HepG2 (cell line): ENCODE data around the gene ICAM3. TPM values are rescaled to one million over a fixed set of nuclear protein-coding genes. Genes with fewer than 3 reads are reported as not detected.

Experiments
- ATF7 ChIP-seq, 2 experiments: fragments of 450-650 bp in 1 of 2; sonication (generic) in 1 of 2; formaldehyde crosslinking in 1 of 2; IDR thresholded peaks; 2 replicates each; pipeline versions ENCODE4 v1.4.0 to v1.6.1; 2016 to 2020; ENCODE audit warnings: antibody characterized with exemption in 1 of 2, mild to moderate bottlenecking in 1 of 2, missing genetic modification reagents in 1 of 2
- CSRNP2 ChIP-seq: sonication (generic); formaldehyde crosslinking; conservative IDR thresholded peaks from 2 replicates; pipeline ENCODE4 v1.8.0; 2022; ENCODE audit warnings: low read depth, missing genetic modification reagents
- GFI1 ChIP-seq: sonication (generic); formaldehyde crosslinking; IDR thresholded peaks from 2 replicates; pipeline ENCODE4 v1.5.0; 2020; ENCODE audit warnings: missing genetic modification reagents, mild to moderate bottlenecking, borderline replicate concordance
- HMG20B ChIP-seq: conservative IDR thresholded peaks from 2 replicates; pipeline ENCODE4 v1.6.1; 2016; ENCODE audit warnings: missing genetic modification reagents, missing compliant biosample characterization
- KLF13 ChIP-seq: sonication (generic); formaldehyde crosslinking; IDR thresholded peaks from 2 replicates; pipeline ENCODE4 v1.4.0; 2020; ENCODE audit warnings: mild to moderate bottlenecking, missing genetic modification reagents
- MXD1 ChIP-seq: sonication (generic); formaldehyde crosslinking; IDR thresholded peaks from 2 replicates; pipeline ENCODE4 v1.4.0; 2020; ENCODE audit warnings: mild to moderate bottlenecking, missing genetic modification reagents
- NKX3-1 ChIP-seq: sonication (generic); formaldehyde crosslinking; IDR thresholded peaks from 2 replicates; pipeline ENCODE4 v1.5.0; 2020; ENCODE audit warnings: missing genetic modification reagents
- PCBP1 ChIP-seq: fragments of 200-400 bp; formaldehyde crosslinking; IDR thresholded peaks from 2 replicates; pipeline ENCODE4 v1.6.1; 2017; ENCODE audit warnings: mild to moderate bottlenecking, low read depth, low read length, borderline replicate concordance
- SAFB2 ChIP-seq: sonication (generic); formaldehyde crosslinking; IDR thresholded peaks from 2 replicates; pipeline ENCODE4 v1.5.1; 2020; ENCODE audit warnings: missing genetic modification reagents, low read depth, mild to moderate bottlenecking, borderline replicate concordance
- SATB2 ChIP-seq: sonication (generic); formaldehyde crosslinking; IDR thresholded peaks from 2 replicates; pipeline ENCODE4 v1.5.0; 2020; ENCODE audit warnings: missing genetic modification reagents
- SIN3A ChIP-seq: IDR thresholded peaks from 2 replicates; pipeline ENCODE4 v1.6.1; 2011; ENCODE audit warnings: low read depth, mild to moderate bottlenecking, control low read depth, low read length, borderline replicate concordance
- SMAD3 ChIP-seq: sonication (generic); formaldehyde crosslinking; IDR thresholded peaks from 2 replicates; pipeline ENCODE4 v1.4.0; 2020; ENCODE audit warnings: missing genetic modification reagents
- SYNCRIP ChIP-seq: fragments of 200-400 bp; formaldehyde crosslinking; IDR thresholded peaks from 2 replicates; pipeline ENCODE4 v1.6.1; 2018; ENCODE audit warnings: mild to moderate bottlenecking, low read depth, low read length; ENCODE audit not compliant: insufficient read depth
- TEAD2 ChIP-seq: sonication (generic); formaldehyde crosslinking; IDR thresholded peaks from 2 replicates; pipeline ENCODE4 v1.9.0; 2021; ENCODE audit warnings: missing genetic modification reagents
- THRA ChIP-seq: sonication (generic); formaldehyde crosslinking; IDR thresholded peaks from 2 replicates; pipeline ENCODE4 v1.4.0; 2020; ENCODE audit warnings: missing genetic modification reagents, borderline replicate concordance
- ZBTB33 ChIP-seq: sonication (generic); formaldehyde crosslinking; IDR thresholded peaks from 2 replicates; pipeline ENCODE4 v1.4.0; 2020; ENCODE audit warnings: missing genetic modification reagents
- ZNF296 ChIP-seq: sonication (generic); formaldehyde crosslinking; conservative IDR thresholded peaks from 2 replicates; pipeline ENCODE4 v1.5.0; 2020; ENCODE audit warnings: mild to moderate bottlenecking, missing genetic modification reagents
- ZNF326 ChIP-seq: sonication (generic); formaldehyde crosslinking; IDR thresholded peaks from 2 replicates; pipeline ENCODE4 v1.4.0; 2020; ENCODE audit warnings: missing genetic modification reagents, borderline replicate concordance
- ZNF331 ChIP-seq: sonication (generic); formaldehyde crosslinking; IDR thresholded peaks from 2 replicates; pipeline ENCODE4 v1.4.0; 2020; ENCODE audit warnings: missing genetic modification reagents
- ZNF333 ChIP-seq: sonication (generic); formaldehyde crosslinking; IDR thresholded peaks from 2 replicates; pipeline ENCODE4 v1.4.0; 2020; ENCODE audit warnings: mild to moderate bottlenecking, missing genetic modification reagents, borderline replicate concordance
- ZNF34 ChIP-seq: sonication (generic); formaldehyde crosslinking; IDR thresholded peaks from 2 replicates; pipeline ENCODE4 v1.4.0; 2020; ENCODE audit warnings: mild to moderate bottlenecking, missing genetic modification reagents, borderline replicate concordance
- ZNF503 ChIP-seq: sonication (generic); formaldehyde crosslinking; IDR thresholded peaks from 2 replicates; pipeline ENCODE4 v1.4.0; 2020; ENCODE audit warnings: missing genetic modification reagents
- ZSCAN12 ChIP-seq: sonication (generic); formaldehyde crosslinking; IDR thresholded peaks from 2 replicates; pipeline ENCODE4 v1.9.0; 2021; ENCODE audit warnings: mild to moderate bottlenecking, missing genetic modification reagents
- polyA plus RNA-seq, 8 experiments: library from polyadenylated mRNA; depleted of rRNA in 3 of 8; stranded (reverse) in 7 of 8; unstranded in 1 of 8; fragments of >200 nt; fragmentation: Illumina TruSeq in 4 of 8; extraction: Trizol in 4 of 8; gene quantifications; 2 replicates each; pipeline versions ENCODE4 v1.2.1 to v1.2.3, GENCODE V29; 2011 to 2016; ENCODE audit warnings: low read depth in 4 of 8, missing spikeins in 1 of 8, mixed read lengths in 1 of 8; ENCODE audit not compliant: insufficient read depth in 1 of 8
- total RNA-seq, 5 experiments: library from RNA; depleted of rRNA; stranded (reverse); fragments of >200 nt; fragmentation: Illumina TruSeq; extraction: Trizol; gene quantifications; 2 replicates each; pipeline ENCODE4 v1.2.3, GENCODE V29; 2016; ENCODE audit warnings: low read depth in 1 of 5

ICAM3 gene
- total and polyA plus RNA-seq, 2 of the 13 experiments (the other 11 are each of a cell fraction or from before 2014, with no cell fraction given): 14.1 to 21.0 TPM

- TF ChIP-seq TEAD2 (CRISPR knock-in tag) (no peak), NKX3-1 (CRISPR knock-in tag) (0 out of 2 replicates have a peak, but pooled peaks have one; percentile 55), CSRNP2 (CRISPR knock-in tag) (no peak), SYNCRIP (no peak), KLF13 (CRISPR knock-in tag) (no peak), SAFB2 (CRISPR knock-in tag) (no peak), SATB2 (CRISPR knock-in tag) (no peak), ZNF333 (CRISPR knock-in tag) (no peak), ZNF503 (CRISPR knock-in tag) (no peak), ZNF34 (no peak), GFI1 (CRISPR knock-in tag) (no peak), HMG20B (no peak), ZBTB33 (CRISPR knock-in tag) (no peak), SMAD3 (CRISPR knock-in tag) (no peak), ATF7 (IDR thresholded peaks at IDR 0.05) (no peak), ATF7 (CRISPR knock-in tag; IDR thresholded peaks at IDR 0.05) (no peak), ZNF326 (CRISPR knock-in tag) (no peak), THRA (CRISPR knock-in tag) (no peak), SIN3A (peak; percentile 19; the same call in 1 of the 2 replicates), PCBP1 (no peak; the same call in 1 of the 2 replicates), ZNF331 (no peak), ZSCAN12 (CRISPR knock-in tag) (no peak), MXD1 (CRISPR knock-in tag) (peak; percentile 72; the same call in 1 of the 2 replicates), ZNF296 (no peak)
These were observed 50.1 kb downstream of the ICAM3 start (continued) for GRCh38 chr19:10289167-10289835.
